ENCODE data around the gene UBE2J2. TPM values are rescaled to one million over a fixed set of nuclear protein-coding genes. Genes with fewer than 3 reads are reported as not detected.

UBE2J2 gene
- total and polyA plus RNA-seq, 2 of the 13 experiments (the other 11 are each of a cell fraction or from before 2014, with no cell fraction given) = 25.4 to 29.4 TPM

DNA sequence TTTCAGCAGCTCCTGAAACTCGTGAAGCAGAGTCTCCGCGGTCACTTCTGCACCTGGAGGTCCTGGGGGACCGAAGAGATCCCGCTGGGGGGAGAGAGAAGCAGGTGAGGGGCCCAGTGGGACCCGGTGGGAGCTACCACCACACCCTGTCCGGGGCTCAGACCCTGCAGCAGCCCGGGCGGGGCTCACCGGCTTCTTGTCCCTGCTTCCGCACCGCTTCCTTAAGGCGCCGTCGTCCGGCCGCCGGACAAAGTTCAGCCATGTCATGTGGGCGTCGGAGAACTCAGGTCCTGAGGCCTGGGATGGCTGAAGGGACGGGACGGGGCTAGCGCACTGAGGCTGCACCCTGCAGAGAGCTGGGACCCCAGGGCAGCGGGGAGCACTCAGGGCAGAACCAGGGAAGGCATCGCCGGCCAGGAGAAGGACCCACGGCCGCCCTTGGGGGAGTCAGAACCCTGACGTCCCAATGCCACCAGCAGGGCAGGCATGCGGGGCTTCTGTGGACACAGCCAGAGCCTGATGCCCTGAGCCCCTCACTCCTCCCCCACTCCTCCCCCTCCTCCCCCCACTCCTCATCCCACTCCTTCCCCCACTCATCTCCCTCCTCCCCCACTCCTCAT, 29.4 kb downstream of the UBE2J2 start (continued):
- TF ChIP-seq, protein P1, sequence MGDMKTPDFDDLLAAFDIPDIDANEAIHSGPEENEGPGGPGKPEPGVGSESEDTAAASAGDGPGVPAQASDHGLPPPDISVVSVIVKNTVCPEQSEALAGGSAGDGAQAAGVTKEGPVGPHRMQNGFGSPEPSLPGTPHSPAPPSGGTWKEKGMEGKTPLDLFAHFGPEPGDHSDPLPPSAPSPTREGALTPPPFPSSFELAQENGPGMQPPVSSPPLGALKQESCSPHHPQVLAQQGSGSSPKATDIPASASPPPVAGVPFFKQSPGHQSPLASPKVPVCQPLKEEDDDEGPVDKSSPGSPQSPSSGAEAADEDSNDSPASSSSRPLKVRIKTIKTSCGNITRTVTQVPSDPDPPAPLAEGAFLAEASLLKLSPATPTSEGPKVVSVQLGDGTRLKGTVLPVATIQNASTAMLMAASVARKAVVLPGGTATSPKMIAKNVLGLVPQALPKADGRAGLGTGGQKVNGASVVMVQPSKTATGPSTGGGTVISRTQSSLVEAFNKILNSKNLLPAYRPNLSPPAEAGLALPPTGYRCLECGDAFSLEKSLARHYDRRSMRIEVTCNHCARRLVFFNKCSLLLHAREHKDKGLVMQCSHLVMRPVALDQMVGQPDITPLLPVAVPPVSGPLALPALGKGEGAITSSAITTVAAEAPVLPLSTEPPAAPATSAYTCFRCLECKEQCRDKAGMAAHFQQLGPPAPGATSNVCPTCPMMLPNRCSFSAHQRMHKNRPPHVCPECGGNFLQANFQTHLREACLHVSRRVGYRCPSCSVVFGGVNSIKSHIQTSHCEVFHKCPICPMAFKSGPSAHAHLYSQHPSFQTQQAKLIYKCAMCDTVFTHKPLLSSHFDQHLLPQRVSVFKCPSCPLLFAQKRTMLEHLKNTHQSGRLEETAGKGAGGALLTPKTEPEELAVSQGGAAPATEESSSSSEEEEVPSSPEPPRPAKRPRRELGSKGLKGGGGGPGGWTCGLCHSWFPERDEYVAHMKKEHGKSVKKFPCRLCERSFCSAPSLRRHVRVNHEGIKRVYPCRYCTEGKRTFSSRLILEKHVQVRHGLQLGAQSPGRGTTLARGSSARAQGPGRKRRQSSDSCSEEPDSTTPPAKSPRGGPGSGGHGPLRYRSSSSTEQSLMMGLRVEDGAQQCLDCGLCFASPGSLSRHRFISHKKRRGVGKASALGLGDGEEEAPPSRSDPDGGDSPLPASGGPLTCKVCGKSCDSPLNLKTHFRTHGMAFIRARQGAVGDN (CRISPR knock-in tag; IDR thresholded peaks at IDR 0.05) = peak; percentile 59
- TF ChIP-seq, protein P2, sequence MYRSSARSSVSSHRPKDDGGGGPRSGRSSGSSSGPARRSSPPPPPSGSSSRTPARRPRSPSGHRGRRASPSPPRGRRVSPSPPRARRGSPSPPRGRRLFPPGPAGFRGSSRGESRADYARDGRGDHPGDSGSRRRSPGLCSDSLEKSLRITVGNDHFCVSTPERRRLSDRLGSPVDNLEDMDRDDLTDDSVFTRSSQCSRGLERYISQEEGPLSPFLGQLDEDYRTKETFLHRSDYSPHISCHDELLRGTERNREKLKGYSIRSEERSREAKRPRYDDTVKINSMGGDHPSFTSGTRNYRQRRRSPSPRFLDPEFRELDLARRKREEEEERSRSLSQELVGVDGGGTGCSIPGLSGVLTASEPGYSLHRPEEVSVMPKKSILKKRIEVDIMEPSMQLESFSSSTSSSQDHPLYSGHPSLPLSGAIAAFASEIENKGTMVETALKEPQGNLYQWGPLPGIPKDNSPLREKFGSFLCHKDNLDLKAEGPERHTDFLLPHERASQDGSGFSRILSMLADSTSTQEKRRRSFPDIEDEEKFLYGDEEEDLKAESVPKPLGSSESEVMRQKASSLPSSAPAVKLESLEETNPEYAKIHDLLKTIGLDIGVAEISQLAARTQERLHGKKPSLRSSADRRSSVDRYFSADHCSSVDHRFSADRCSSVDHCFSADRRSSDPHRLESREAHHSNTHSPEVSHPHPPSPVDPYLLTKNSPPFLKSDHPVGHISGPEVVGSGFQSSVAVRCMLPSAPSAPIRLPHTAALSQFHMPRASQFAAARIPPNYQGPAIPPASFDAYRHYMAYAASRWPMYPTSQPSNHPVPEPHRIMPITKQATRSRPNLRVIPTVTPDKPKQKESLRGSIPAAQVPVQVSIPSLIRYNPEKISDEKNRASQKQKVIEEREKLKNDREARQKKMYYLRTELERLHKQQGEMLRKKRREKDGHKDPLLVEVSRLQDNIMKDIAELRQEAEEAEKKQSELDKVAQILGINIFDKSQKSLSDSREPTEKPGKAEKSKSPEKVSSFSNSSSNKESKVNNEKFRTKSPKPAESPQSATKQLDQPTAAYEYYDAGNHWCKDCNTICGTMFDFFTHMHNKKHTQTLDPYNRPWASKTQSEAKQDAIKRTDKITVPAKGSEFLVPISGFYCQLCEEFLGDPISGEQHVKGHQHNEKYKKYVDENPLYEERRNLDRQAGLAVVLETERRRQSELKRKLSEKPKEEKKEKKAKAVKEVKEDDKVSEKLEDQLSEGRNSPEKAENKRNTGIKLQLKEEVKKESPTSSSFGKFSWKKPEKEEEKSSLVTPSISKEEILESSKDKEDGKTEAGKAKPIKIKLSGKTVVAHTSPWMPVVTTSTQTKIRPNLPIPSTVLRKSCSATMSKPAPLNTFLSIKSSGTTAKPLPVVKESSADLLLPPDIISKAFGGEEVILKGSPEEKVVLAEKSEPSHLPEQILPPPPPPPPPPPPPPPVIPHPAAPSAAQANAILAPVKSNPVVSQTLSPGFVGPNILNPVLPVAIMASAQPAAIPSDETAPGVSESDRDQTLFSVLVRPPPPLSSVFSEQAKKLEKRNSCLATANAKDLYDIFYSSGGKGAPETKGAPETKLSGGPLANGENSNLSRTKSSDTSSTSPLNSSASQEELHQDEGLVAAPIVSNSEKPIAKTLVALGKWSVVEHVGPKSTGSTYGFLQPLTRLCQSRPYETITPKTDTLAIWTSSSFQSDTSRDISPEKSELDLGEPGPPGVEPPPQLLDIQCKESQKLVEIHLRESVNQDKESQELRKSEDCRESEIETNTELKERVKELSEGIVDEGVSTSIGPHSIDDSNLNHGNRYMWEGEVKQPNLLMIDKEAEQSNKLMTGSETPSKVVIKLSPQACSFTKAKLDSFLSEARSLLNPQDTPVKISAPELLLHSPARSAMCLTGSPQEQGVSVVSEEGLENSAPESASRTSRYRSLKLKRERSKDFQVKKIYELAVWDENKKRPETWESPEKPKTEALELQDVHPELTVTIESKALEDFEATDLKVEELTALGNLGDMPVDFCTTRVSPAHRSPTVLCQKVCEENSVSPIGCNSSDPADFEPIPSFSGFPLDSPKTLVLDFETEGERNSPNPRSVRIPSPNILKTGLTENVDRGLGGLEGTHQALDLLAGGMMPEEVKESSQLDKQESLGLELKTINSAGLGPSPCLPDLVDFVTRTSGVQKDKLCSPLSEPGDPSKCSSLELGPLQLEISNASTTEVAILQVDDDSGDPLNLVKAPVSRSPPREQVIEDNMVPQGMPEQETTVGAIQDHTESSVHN (CRISPR knock-in tag; IDR thresholded peaks at IDR 0.05) = no peak
- TF ChIP-seq, protein P3, sequence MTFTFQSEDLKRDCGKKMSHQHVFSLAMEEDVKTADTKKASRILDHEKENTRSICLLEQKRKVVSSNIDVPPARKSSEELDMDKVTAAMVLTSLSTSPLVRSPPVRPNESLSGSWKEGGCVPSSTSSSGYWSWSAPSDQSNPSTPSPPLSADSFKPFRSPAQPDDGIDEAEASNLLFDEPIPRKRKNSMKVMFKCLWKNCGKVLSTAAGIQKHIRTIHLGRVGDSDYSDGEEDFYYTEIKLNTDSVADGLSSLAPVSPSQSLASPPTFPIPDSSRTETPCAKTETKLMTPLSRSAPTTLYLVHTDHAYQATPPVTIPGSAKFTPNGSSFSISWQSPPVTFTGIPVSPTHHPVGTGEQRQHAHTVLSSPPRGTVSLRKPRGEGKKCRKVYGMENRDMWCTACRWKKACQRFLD (CRISPR knock-in tag; IDR thresholded peaks at IDR 0.05; ENCODE audit: borderline replicate concordance) = no peak
- TF ChIP-seq ZNF773 (CRISPR knock-in tag; IDR thresholded peaks at IDR 0.05; ENCODE audit: borderline replicate concordance) = no peak
- no peak for TF ChIP-seq SP5 (CRISPR knock-in tag; IDR thresholded peaks at IDR 0.05; ENCODE audit: borderline replicate concordance, low read depth)
- no peak for TF ChIP-seq ZNF260 (CRISPR knock-in tag; IDR thresholded peaks at IDR 0.05; ENCODE audit: borderline replicate concordance, low read depth)
- no peak for TF ChIP-seq SPEN (CRISPR knock-in tag; IDR thresholded peaks at IDR 0.05; ENCODE audit: low read depth)
- no peak for TF ChIP-seq MBD4 (IDR thresholded peaks at IDR 0.05; ENCODE audit: borderline replicate concordance, low read length)
- TF ChIP-seq, protein P4, sequence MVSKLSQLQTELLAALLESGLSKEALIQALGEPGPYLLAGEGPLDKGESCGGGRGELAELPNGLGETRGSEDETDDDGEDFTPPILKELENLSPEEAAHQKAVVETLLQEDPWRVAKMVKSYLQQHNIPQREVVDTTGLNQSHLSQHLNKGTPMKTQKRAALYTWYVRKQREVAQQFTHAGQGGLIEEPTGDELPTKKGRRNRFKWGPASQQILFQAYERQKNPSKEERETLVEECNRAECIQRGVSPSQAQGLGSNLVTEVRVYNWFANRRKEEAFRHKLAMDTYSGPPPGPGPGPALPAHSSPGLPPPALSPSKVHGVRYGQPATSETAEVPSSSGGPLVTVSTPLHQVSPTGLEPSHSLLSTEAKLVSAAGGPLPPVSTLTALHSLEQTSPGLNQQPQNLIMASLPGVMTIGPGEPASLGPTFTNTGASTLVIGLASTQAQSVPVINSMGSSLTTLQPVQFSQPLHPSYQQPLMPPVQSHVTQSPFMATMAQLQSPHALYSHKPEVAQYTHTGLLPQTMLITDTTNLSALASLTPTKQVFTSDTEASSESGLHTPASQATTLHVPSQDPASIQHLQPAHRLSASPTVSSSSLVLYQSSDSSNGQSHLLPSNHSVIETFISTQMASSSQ (IDR thresholded peaks at IDR 0.05; ENCODE audit: low read depth) = no peak
- TF ChIP-seq, protein P4 (CRISPR knock-in tag; IDR thresholded peaks at IDR 0.05; ENCODE audit: borderline replicate concordance) = no peak

Data from HepG2 (cell line).